H1 (cell line): ENCODE results near the gene CD248. TPM values are rescaled to one million over a fixed set of nuclear protein-coding genes. Genes with fewer than 3 reads are reported as not detected.
A peak's percentile ranks its signal among the peaks of the same experiment; 100 is the strongest.

Experiments
- CTCF ChIA-PET: fragments of 300-600 bp; sonication (Branson Sonifier 250); formaldehyde crosslinking; loops from one replicate; lab custom pipeline; 2021; ENCODE audit not compliant: partially characterized antibody; lab: Charles Lee
- POLR2A ChIA-PET: fragments of 300-600 bp; sonication (Branson Sonifier 250); formaldehyde crosslinking; loops from one replicate; lab custom pipeline; 2021; ENCODE audit warnings: inconsistent platforms; ENCODE audit not compliant: partially characterized antibody; lab: Charles Lee
- DNase-seq, 2 experiments: peaks; one replicate each; pipeline versions ENCODE4 v3.0.0 to v3.0.0-alpha.2; 2010 to 2022; ENCODE audit warnings: low spot score in 2 of 2, low read depth in 1 of 2, mixed read lengths in 1 of 2
- FAIRE-seq: peaks from 2 replicates; lab custom pipeline; 2011; peaks lifted over from hg19 to GRCh38; lab: Jason Lieb, UNC
- H2AFZ ChIP-seq: 2 replicates; pipeline ENCODE4 v1.8.1; 2012; ENCODE audit warnings: low read length, inconsistent platforms
- H2AK5ac ChIP-seq: 2 replicates; pipeline ENCODE4 v1.6.1; 2013; ENCODE audit warnings: low read depth, low read length
- H2BK120ac ChIP-seq: replicated peaks from 2 replicates; pipeline ENCODE3; 2013; ENCODE audit warnings: low read depth, low read length, inconsistent platforms
- H2BK12ac ChIP-seq: 2 replicates; pipeline ENCODE4 v1.6.1; 2013; ENCODE audit warnings: low read depth, low read length
- H2BK15ac ChIP-seq: 2 replicates; pipeline ENCODE4 v1.6.1; 2013; ENCODE audit warnings: low read length
- H2BK20ac ChIP-seq: 2 replicates; pipeline ENCODE4 v1.6.1; 2013; ENCODE audit warnings: low read length
- H2BK5ac ChIP-seq: 2 replicates; pipeline ENCODE4 v1.6.1; 2013; ENCODE audit warnings: low read depth, low read length
- H3K14ac ChIP-seq: 2 replicates; pipeline ENCODE4 v1.6.1; 2013; ENCODE audit warnings: inconsistent platforms; ENCODE audit not compliant: insufficient read length
- H3K18ac ChIP-seq: 2 replicates; pipeline ENCODE4 v1.6.1; 2013; ENCODE audit warnings: low read length; ENCODE audit errors: extremely low read depth
- H3K23ac ChIP-seq: 2 replicates; pipeline ENCODE4 v1.6.1; 2013; ENCODE audit warnings: inconsistent platforms; ENCODE audit not compliant: insufficient read length
- H3K23me2 ChIP-seq: 2 replicates; pipeline ENCODE4 v1.6.1; 2013; ENCODE audit warnings: low read depth, low read length
- H3K27ac ChIP-seq: 2 replicates; pipeline ENCODE4 v1.6.1; 2011; ENCODE audit warnings: low read depth, low read length, inconsistent platforms
- H3K27me3 ChIP-seq, 4 experiments: replicated peaks in 1 of 4; 1 replicate in 1 of 4; 2 replicates in 3 of 4; pipeline versions ENCODE4 v1.6.1 to v1.8.1; 2011 to 2013; ENCODE audit warnings: low read length in 3 of 4, mild to moderate bottlenecking in 3 of 4, inconsistent platforms in 2 of 4, mixed read lengths in 2 of 4, moderate library complexity in 1 of 4; ENCODE audit not compliant: control insufficient read depth in 3 of 4, insufficient read depth in 3 of 4; ENCODE audit errors: extremely low read depth in 1 of 4
- H3K36me3 ChIP-seq, 4 experiments: 2 replicates each; pipeline versions ENCODE4 v1.6.1 to v1.8.1; 2011 to 2013; ENCODE audit warnings: mild to moderate bottlenecking in 4 of 4, low read length in 3 of 4, moderate library complexity in 2 of 4, control low read depth in 1 of 4, inconsistent platforms in 1 of 4; ENCODE audit not compliant: insufficient read depth in 4 of 4, control insufficient read depth in 2 of 4
- H3K4ac ChIP-seq: replicated peaks from 2 replicates; pipeline ENCODE3; 2013; ENCODE audit warnings: low read length, low read depth, mixed read lengths, inconsistent platforms; ENCODE audit not compliant: insufficient read length
- H3K4me1 ChIP-seq, 4 experiments: replicated peaks in 1 of 4; 1 replicate in 1 of 4; 2 replicates in 3 of 4; pipeline versions ENCODE4 v1.6.1 to v1.8.1; 2011 to 2013; ENCODE audit warnings: low read length in 3 of 4, inconsistent platforms in 2 of 4, mixed read lengths in 1 of 4; ENCODE audit not compliant: insufficient read depth in 4 of 4, control insufficient read depth in 3 of 4
- H3K4me2 ChIP-seq, 2 experiments: 2 replicates each; pipeline versions ENCODE4 v1.6.1 to v1.8.1; 2011 to 2013; ENCODE audit warnings: low read depth in 2 of 2, low read length in 2 of 2, control low read depth in 1 of 2, inconsistent platforms in 1 of 2, mild to moderate bottlenecking in 1 of 2; ENCODE audit not compliant: insufficient read depth in 1 of 2
- H3K4me3 ChIP-seq, 4 experiments: fragments of 200-600, 300-600 bp in 1 of 4; sonication (generic), shearing (Covaris generic), sonication (Bioruptor Twin) in 1 of 4; 2 replicates each; pipeline versions ENCODE4 v1.5.1 to v1.8.1; 2011 to 2016; ENCODE audit warnings: low read length in 4 of 4, low read depth in 3 of 4, control low read depth in 2 of 4, inconsistent platforms in 2 of 4, mild to moderate bottlenecking in 2 of 4, mixed read lengths in 1 of 4, moderate library complexity in 1 of 4; ENCODE audit not compliant: insufficient read depth in 2 of 4; ENCODE audit errors: extremely low read depth in 1 of 4
- H3K56ac ChIP-seq: replicated peaks from 2 replicates; pipeline ENCODE3; 2013; ENCODE audit warnings: low read depth, mild to moderate bottlenecking, mixed read lengths, low read length, inconsistent platforms; ENCODE audit not compliant: insufficient read length
- H3K79me1 ChIP-seq: 2 replicates; pipeline ENCODE4 v1.6.1; 2013; ENCODE audit warnings: low read depth, low read length, control low read depth
- H3K79me2 ChIP-seq, 2 experiments: 2 replicates each; pipeline versions ENCODE4 v1.6.1 to v1.8.1; 2012 to 2013; ENCODE audit warnings: low read length in 2 of 2, mild to moderate bottlenecking in 2 of 2, inconsistent platforms in 1 of 2; ENCODE audit not compliant: insufficient read depth in 2 of 2, control insufficient read depth in 1 of 2
- H3K9ac ChIP-seq, 4 experiments: replicated peaks in 1 of 4; 1 replicate in 1 of 4; 2 replicates in 3 of 4; pipeline versions ENCODE4 v1.6.1 to v1.8.1; 2011 to 2013; ENCODE audit warnings: low read depth in 3 of 4, low read length in 3 of 4, control low read depth in 2 of 4, mild to moderate bottlenecking in 2 of 4, moderate library complexity in 2 of 4, inconsistent platforms in 1 of 4; ENCODE audit errors: extremely low read depth in 1 of 4
- H3K9me3 ChIP-seq, 2 experiments: 2 replicates each; pipeline versions ENCODE4 v1.6.1 to v1.8.1; 2012 to 2013; ENCODE audit warnings: mild to moderate bottlenecking in 2 of 2, moderate library complexity in 2 of 2, control low read depth in 1 of 2, inconsistent platforms in 1 of 2, low read depth in 1 of 2, low read length in 1 of 2, mixed read lengths in 1 of 2; ENCODE audit not compliant: insufficient read depth in 2 of 2
- H4K20me1 ChIP-seq, 2 experiments: replicated peaks in 1 of 2; 2 replicates each; pipeline versions ENCODE3 to v1.8.1; 2011 to 2013; ENCODE audit warnings: inconsistent platforms in 2 of 2, low read length in 2 of 2, mild to moderate bottlenecking in 1 of 2; ENCODE audit not compliant: insufficient read depth in 2 of 2, control insufficient read depth in 1 of 2
- H4K5ac ChIP-seq: 2 replicates; pipeline ENCODE4 v1.6.1; 2013; ENCODE audit warnings: low read length, low read depth, mixed read lengths, inconsistent platforms; ENCODE audit not compliant: insufficient read length
- H4K8ac ChIP-seq: 2 replicates; pipeline ENCODE4 v1.8.0; 2013; ENCODE audit warnings: mild to moderate bottlenecking, moderate library complexity, low read length, inconsistent platforms; ENCODE audit not compliant: insufficient read depth; ENCODE audit errors: extremely low read depth
- H4K91ac ChIP-seq: replicated peaks from 2 replicates; pipeline ENCODE3; 2013; ENCODE audit warnings: low read length, mixed read lengths, inconsistent platforms; ENCODE audit not compliant: insufficient read length
- EP300 ChIP-seq, 2 experiments: IDR thresholded peaks; 1 replicate in 1 of 2; 2 replicates in 1 of 2; pipeline ENCODE4 v1.6.1; 2011 to 2012; ENCODE audit warnings: low read depth in 2 of 2, low read length in 2 of 2, mild to moderate bottlenecking in 2 of 2, borderline replicate concordance in 1 of 2, inconsistent platforms in 1 of 2, moderate library complexity in 1 of 2
- POLR2A ChIP-seq, 2 experiments: IDR thresholded peaks; 1 replicate in 1 of 2; 2 replicates in 1 of 2; pipeline ENCODE4 v1.6.1; 2011; ENCODE audit warnings: low read depth in 2 of 2, low read length in 2 of 2, mild to moderate bottlenecking in 2 of 2; ENCODE audit errors: control extremely low read depth in 1 of 2
- RXRA ChIP-seq: IDR thresholded peaks from 2 replicates; pipeline ENCODE4 v1.6.1; 2011; ENCODE audit warnings: low read depth, mild to moderate bottlenecking, low read length, moderate library complexity; ENCODE audit not compliant: insufficient read depth
- WGBS, 2 experiments: shearing (Covaris generic) in 1 of 2; methylation state at CpG; one replicate each; pipeline versions ENCODE4 v1.1.6 to v1.1.7; 2013 to 2015; ENCODE audit warnings: low lambda C conversion rate in 2 of 2, mixed read lengths in 2 of 2, inconsistent platforms in 1 of 2, low coverage in 1 of 2, missing lambda C conversion rate in 1 of 2; ENCODE audit not compliant: insufficient replicate concordance in 2 of 2, insufficient coverage in 1 of 2, insufficient read length in 1 of 2; ENCODE audit errors: extremely low coverage in 1 of 2, missing lambda C conversion rate in 1 of 2; 5-methylcytosine and 5-hydroxymethylcytosine counted together
- polyA plus RNA-seq, 7 experiments: library from polyadenylated mRNA; depleted of rRNA in 3 of 7; stranded (reverse) in 5 of 7; unstranded in 2 of 7; fragments of >200 nt in 5 of 7; fragments of 200-250 nt in 2 of 7; gene quantifications; 1 replicate in 5 of 7; 2 replicates in 1 of 7; 4 replicates in 1 of 7; pipeline versions ENCODE4 v1.2.1 to v1.2.3, GENCODE V29; 2011 to 2013; ENCODE audit warnings: missing spikeins in 2 of 7, mixed read lengths in 2 of 7
- total RNA-seq: library from RNA; stranded (reverse); fragmentation: NEBNext Ultra II Directional; extraction: Animal tissue kit (Norgen Biotek cat#: 25700); gene quantifications from 2 replicates; pipeline ENCODE4 v1.2.1, GENCODE V29; 2021

CD248 gene
- total and polyA plus RNA-seq, 2 of the 8 experiments (the other 6 are each of a cell fraction or from before 2014, with no cell fraction given), result 2.7 to 3.9 TPM

- POLR2A ChIA-PET, result interaction anchor here (1.0 to 1.5 kb wide), 4 partner anchors 10 to 40 kb away, joined by 3 to 7 read pairs (median 4); partner anchors contain the start of genes BRMS1 and RIN1
These were observed 6.0 kb upstream of the CD248 start for GRCh38 chr11:66322732-66323427.

More at GRCh38 chr11:66322732-66323427, 6.0 kb upstream of the CD248 start:
- no peak overlapping the region for H3K4me2 ChIP-seq
- H4K20me1 ChIP-seq, result no peaks in the 10 kb centered on the region
- no peak overlapping the region for H3K18ac ChIP-seq
- no peak overlapping the region for H2BK5ac ChIP-seq
- no peak overlapping the region for H3K9ac ChIP-seq
- no peak overlapping the region for H3K4me3 ChIP-seq
- no peaks in the 10 kb centered on the region for H3K79me1 ChIP-seq
- FAIRE-seq (no peak), DNase-seq (no peak)
- no peak overlapping the region for H2BK120ac ChIP-seq
- no peaks in the 10 kb centered on the region for H3K9me3 ChIP-seq
- H3K23ac ChIP-seq, result no peak overlapping the region
- H3K27me3 ChIP-seq, result peaks cover 0 to 8% (median 5%) of the 10 kb centered on the region in 4 experiments; a peak in 3 of 7 replicates
- H2BK15ac ChIP-seq, result no peak overlapping the region
- peaks cover 4 to 16% (median 11%) of the 10 kb centered on the region in 4 experiments for H3K4me1 ChIP-seq
- no peaks in the 10 kb centered on the region for H3K36me3 ChIP-seq
- no peak overlapping the region for H2AK5ac ChIP-seq
- TF ChIP-seq RXRA (no peak), EP300 (IDR thresholded peaks at IDR 0.05; ENCODE audit: borderline replicate concordance in 1 of 2, low read depth in 2 of 2, low read length in 2 of 2) (no peak), POLR2A (IDR thresholded peaks at IDR 0.05; ENCODE audit: control extremely low read depth in 1 of 2, low read depth in 2 of 2, low read length in 2 of 2) (no peak)
- WGBS, 2 experiments, result 92% methylated on average over 11 of the region's 11 CpGs; no CpG with 5 or more reads in 1 of the 2 experiments
- H4K5ac ChIP-seq, result no peak overlapping the region
- no peak overlapping the region for H2BK20ac ChIP-seq
- H3K56ac ChIP-seq, result no peak overlapping the region
- H2AFZ ChIP-seq, result no peak overlapping the region
- peak overlapping the region; percentile 17; the same call in 1 of the 2 replicates for H2BK12ac ChIP-seq
- CTCF ChIA-PET, result interaction anchor here (1.2 to 2.0 kb wide), 15 partner anchors 10 to 101 kb away, joined by 3 to 48 read pairs (median 6); partner anchors contain the start of genes RIN1, TMEM151A and YIF1A
- H3K23me2 ChIP-seq, result peaks cover 3% of the 10 kb centered on the region; the same call in 1 of the 2 replicates
- no peak overlapping the region for H3K27ac ChIP-seq
- no peaks in the 10 kb centered on the region for H3K79me2 ChIP-seq
- no peak overlapping the region for H3K14ac ChIP-seq
- H3K4ac ChIP-seq, result no peak overlapping the region
- no peak overlapping the region for H4K8ac ChIP-seq
- H4K91ac ChIP-seq, result no peak overlapping the region
